Urinary bladder (tissue), 4 donors: ENCODE measurements around the gene TEKT4. TPM values are rescaled to one million over a fixed set of nuclear protein-coding genes. Genes with fewer than 3 reads are reported as not detected.
"Not testable (repeated sequence)": the region's sequence is repeated elsewhere in the genome, so short reads cannot be mapped to it uniquely, and the experiment has no call there.

Experiments
- DNase-seq: peaks from one replicate; pipeline ENCODE4 v3.0.0-alpha.2; 2015; ENCODE audit errors: extremely low spot score
- H3K27ac ChIP-seq: one replicate; pipeline ENCODE4 v1.5.1; 2013; ENCODE audit warnings: low read depth, mild to moderate bottlenecking, moderate library complexity
- H3K36me3 ChIP-seq: one replicate; pipeline ENCODE4 v1.6.1; 2013; ENCODE audit warnings: mild to moderate bottlenecking, moderate library complexity; ENCODE audit not compliant: insufficient read depth
- H3K4me1 ChIP-seq: one replicate; pipeline ENCODE4 v1.6.1; 2013; ENCODE audit warnings: mild to moderate bottlenecking, moderate library complexity; ENCODE audit not compliant: insufficient read depth
- H3K4me3 ChIP-seq: one replicate; pipeline ENCODE4 v1.5.1; 2013; ENCODE audit warnings: low read depth, low read length
- WGBS: extraction: QIAGEN DNeasy Blood & Tissue Kit; methylation state at CpG from one replicate; pipeline ENCODE4 v1.1.7; 2013; 5-methylcytosine and 5-hydroxymethylcytosine counted together
- polyA plus RNA-seq: library from polyadenylated mRNA; stranded (reverse); fragments of 200-250 nt; gene quantifications from one replicate; pipeline ENCODE4 v1.2.3, GENCODE V29; 2013
- total RNA-seq: library from RNA; depleted of rRNA; stranded (reverse); fragments of >200 nt; gene quantifications from one replicate; pipeline ENCODE4 v1.2.3, GENCODE V29; 2014
- donor health status: healthy with polysubstance abuse.
- donor health status: healthy.

TEKT4 gene
- total RNA-seq (not detected), polyA plus RNA-seq (not detected)

- no peak for DNase-seq
- Histone ChIP-seq H3K4me1 (no peaks in the 10 kb centered on the region), H3K27ac (no peak within 1 kb of the TSS), H3K36me3 (no peaks in the 10 kb centered on the region), H3K4me3 (no peak within 1 kb of the TSS)
- 45% methylated on average over 59 of the region's 59 CpGs for WGBS
Measured at GRCh38 chr2:94871226-94872087, at the start of gene TEKT4. TSS of gene TEKT4 (plus strand) at chr2:94871430. CDS start at chr2:94871580, 150 bp downstream.

GRCh38 chr2:94839224-94839623, 32.0 kb upstream of the TEKT4 start:
- H3K4me1 ChIP-seq, DNase-seq, H3K36me3 ChIP-seq, H3K27ac ChIP-seq, H3K4me3 ChIP-seq: not testable (repeated sequence)
- 34% methylated on average over 2 of the region's 2 CpGs for WGBS

GRCh38 chr2:94856856-94857255, 14.4 kb upstream of the TEKT4 start:
- H3K4me3 ChIP-seq: peak overlapping the region; percentile 8
- not testable (repeated sequence) for H3K36me3 ChIP-seq, H3K4me1 ChIP-seq, H3K27ac ChIP-seq, DNase-seq
- 2% methylated on average over 35 of the region's 35 CpGs for WGBS

GRCh38 chr2:94857367-94858162, 13.7 kb upstream of the TEKT4 start:
- not testable (repeated sequence) for H3K36me3 ChIP-seq, DNase-seq, H3K4me1 ChIP-seq, H3K27ac ChIP-seq
- H3K4me3 ChIP-seq: peak overlapping the region; percentile 8
- 4% methylated on average over 58 of the region's 58 CpGs for WGBS

- H3K27ac ChIP-seq, H3K36me3 ChIP-seq, H3K4me1 ChIP-seq, H3K4me3 ChIP-seq, DNase-seq: not testable (repeated sequence)
- WGBS: 36% methylated on average over 38 of the region's 38 CpGs
Measured at GRCh38 chr2:94858163-94858888, 12.9 kb upstream of the TEKT4 start.

- WGBS: 4% methylated on average over 60 of the region's 60 CpGs
- no peak for DNase-seq
- Histone ChIP-seq H3K4me3 (no peak overlapping the region), H3K4me1 (no peaks in the 10 kb centered on the region), H3K36me3 (no peaks in the 10 kb centered on the region), H3K27ac (no peak overlapping the region)
Measured at GRCh38 chr2:94861308-94862152, 9.7 kb upstream of the TEKT4 start.

- DNase-seq, H3K4me3 ChIP-seq, H3K27ac ChIP-seq, H3K4me1 ChIP-seq, H3K36me3 ChIP-seq: not testable (repeated sequence)
- 81% methylated on average over 17 of the region's 17 CpGs for WGBS
Measured at GRCh38 chr2:94862903-94863302, 8.3 kb upstream of the TEKT4 start.

GRCh38 chr2:94869131-94869530, 2.1 kb upstream of the TEKT4 start:
- DNase-seq: no peak
- no peak overlapping the region for H3K27ac ChIP-seq
- no peaks in the 10 kb centered on the region for H3K4me1 ChIP-seq
- 83% methylated on average over 4 of the region's 4 CpGs for WGBS
- no peaks in the 10 kb centered on the region for H3K36me3 ChIP-seq
- no peak overlapping the region for H3K4me3 ChIP-seq

GRCh38 chr2:94869552-94870439, 1.4 kb upstream of the TEKT4 start:
- Histone ChIP-seq H3K27ac (no peak overlapping the region), H3K36me3 (no peaks in the 10 kb centered on the region), H3K4me3 (no peak overlapping the region), H3K4me1 (no peaks in the 10 kb centered on the region)
- WGBS: 69% methylated on average over 22 of the region's 22 CpGs
- no peak for DNase-seq

- H3K4me3 ChIP-seq: no peak overlapping the region
- H3K27ac ChIP-seq: no peak overlapping the region
- WGBS: 33% methylated on average over 25 of the region's 25 CpGs
- no peak for DNase-seq
- H3K4me1 ChIP-seq: no peaks in the 10 kb centered on the region
- H3K36me3 ChIP-seq: no peaks in the 10 kb centered on the region
Measured at GRCh38 chr2:94870440-94871225, 597 bp upstream of the TEKT4 start.

GRCh38 chr2:94872088-94872618, 923 bp downstream of the TEKT4 start:
- Histone ChIP-seq H3K4me1 (no peaks in the 10 kb centered on the region), H3K4me3 (no peak overlapping the region), H3K27ac (no peak overlapping the region), H3K36me3 (no peaks in the 10 kb centered on the region)
- no peak for DNase-seq
- WGBS: 60% methylated on average over 10 of the region's 10 CpGs
